Effector memory CD4-positive, alpha-beta T cell (primary cell): ENCODE measurements around the gene CYP2C18.
"Not testable (repeated sequence)": the region's sequence is repeated elsewhere in the genome, so short reads cannot be mapped to it uniquely, and the experiment has no call there.

Source experiments
- DNase-seq, 3 donors: peaks; one replicate each; pipeline ENCODE4 v3.0.0-alpha.2; 2020
- H3K27ac ChIP-seq: 2 replicates; pipeline ENCODE4 v1.7.0; 2013; ENCODE audit warnings: mild to moderate bottlenecking, low read length, moderate library complexity; ENCODE audit not compliant: insufficient read depth, poor library complexity, severe bottlenecking
- H3K27me3 ChIP-seq: replicated peaks from 2 replicates; pipeline ENCODE4 v1.7.0; 2013; ENCODE audit warnings: mild to moderate bottlenecking, low read length; ENCODE audit not compliant: insufficient read depth, control insufficient read depth, poor library complexity, severe bottlenecking
- H3K36me3 ChIP-seq: 2 replicates; pipeline ENCODE4 v1.7.0; 2013; ENCODE audit warnings: mild to moderate bottlenecking, low read length, moderate library complexity; ENCODE audit not compliant: control insufficient read depth, insufficient read depth
- H3K4me1 ChIP-seq: 2 replicates; pipeline ENCODE4 v1.7.0; 2013; ENCODE audit warnings: low read length, mild to moderate bottlenecking; ENCODE audit not compliant: control insufficient read depth, insufficient read depth, poor library complexity, severe bottlenecking
- H3K4me3 ChIP-seq: 2 replicates; pipeline ENCODE4 v1.7.0; 2013; ENCODE audit warnings: low read length, low read depth, mild to moderate bottlenecking; ENCODE audit not compliant: insufficient read depth, poor library complexity, severe bottlenecking
- H3K9me3 ChIP-seq: 2 replicates; pipeline ENCODE4 v1.7.0; 2013; ENCODE audit warnings: mild to moderate bottlenecking, low read length, moderate library complexity; ENCODE audit not compliant: control insufficient read depth

Gene CYP2C18

DNA sequence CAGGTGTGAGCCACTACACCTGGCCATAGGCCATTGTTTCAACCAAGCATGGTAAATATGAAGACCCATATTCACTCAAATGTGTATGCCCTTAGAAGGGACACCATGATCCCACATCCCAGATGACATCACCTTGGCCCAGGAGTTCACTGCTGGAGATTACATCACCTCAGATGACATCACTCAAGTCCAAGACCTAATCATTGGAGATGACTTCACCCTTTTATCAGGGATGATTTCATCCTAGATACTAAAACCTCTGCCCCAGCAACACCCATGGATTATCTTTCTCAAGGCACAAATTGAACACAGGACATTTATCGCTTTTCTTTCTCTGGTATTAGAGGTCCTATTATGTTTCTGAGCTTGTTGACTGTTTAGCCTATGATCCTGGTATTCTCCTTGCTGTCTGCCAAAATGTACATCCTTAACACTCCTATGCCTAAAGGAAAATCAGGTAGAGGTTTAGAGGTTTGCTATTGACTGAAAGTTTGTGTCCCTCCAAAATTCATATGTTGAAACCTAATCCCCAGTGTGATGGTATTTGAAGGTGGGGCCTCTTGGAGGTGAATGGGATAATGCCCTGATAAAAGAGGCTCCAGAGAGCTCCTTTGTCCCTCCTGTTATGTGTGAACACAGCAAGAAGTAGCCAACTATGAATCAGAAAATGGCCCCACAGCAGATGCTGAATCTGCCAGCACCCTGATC is 9.8 kb upstream of the CYP2C18 start:
- Histone ChIP-seq H3K4me3 (no peak overlapping the region), H3K4me1 (no peaks in the 10 kb centered on the region), H3K36me3 (no peaks in the 10 kb centered on the region), H3K9me3 (no peaks in the 10 kb centered on the region), H3K27me3 (no peaks in the 10 kb centered on the region), H3K27ac (no peak overlapping the region)
- no peak for DNase-seq

DNA sequence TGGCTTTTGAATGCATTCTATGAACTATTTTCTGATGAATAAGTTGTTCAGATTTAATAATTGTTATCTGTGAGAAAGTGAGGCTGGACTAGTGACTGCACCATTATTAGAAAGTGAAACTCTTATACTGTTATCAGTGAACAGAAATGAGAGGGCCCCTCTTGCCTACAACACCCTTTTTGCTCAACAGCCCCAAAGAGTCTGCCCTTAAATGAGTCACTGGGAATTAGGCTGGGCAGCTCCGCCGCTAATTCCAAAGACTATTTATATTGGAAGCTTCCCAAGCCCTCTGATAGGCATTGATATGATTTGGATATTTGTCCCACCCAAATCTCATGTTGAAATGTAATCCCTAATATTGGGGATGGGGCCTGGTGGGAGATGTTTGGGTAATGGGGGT is 7.0 kb upstream of the CYP2C18 start:
- H3K9me3 ChIP-seq, result no peaks in the 10 kb centered on the region
- H3K27ac ChIP-seq, result no peak overlapping the region
- no peak overlapping the region for H3K4me3 ChIP-seq
- no peaks in the 10 kb centered on the region for H3K4me1 ChIP-seq
- no peaks in the 10 kb centered on the region for H3K36me3 ChIP-seq
- H3K27me3 ChIP-seq, result no peaks in the 10 kb centered on the region
- DNase-seq, result no peak

DNA sequence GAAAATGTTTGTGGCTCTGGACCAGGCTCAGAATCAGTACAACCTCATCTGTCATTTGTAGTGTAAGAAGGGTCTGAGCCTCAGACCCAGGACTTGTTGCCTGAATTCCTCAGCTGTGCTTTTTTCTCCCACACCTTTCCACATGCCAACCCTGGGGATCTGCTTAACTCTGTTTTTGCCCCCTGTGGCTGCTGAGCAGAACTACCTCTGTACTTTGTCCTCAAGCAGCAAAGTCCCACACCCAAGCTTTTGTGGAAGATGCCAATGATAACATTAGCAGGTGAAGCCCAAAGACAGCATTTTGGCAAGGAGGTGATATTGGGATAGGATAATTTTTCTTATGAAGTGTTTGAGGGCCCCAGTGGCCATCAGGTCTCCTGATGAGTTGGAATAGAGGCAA is 5.8 kb upstream of the CYP2C18 start:
- no peak overlapping the region for H3K27ac ChIP-seq

DNA sequence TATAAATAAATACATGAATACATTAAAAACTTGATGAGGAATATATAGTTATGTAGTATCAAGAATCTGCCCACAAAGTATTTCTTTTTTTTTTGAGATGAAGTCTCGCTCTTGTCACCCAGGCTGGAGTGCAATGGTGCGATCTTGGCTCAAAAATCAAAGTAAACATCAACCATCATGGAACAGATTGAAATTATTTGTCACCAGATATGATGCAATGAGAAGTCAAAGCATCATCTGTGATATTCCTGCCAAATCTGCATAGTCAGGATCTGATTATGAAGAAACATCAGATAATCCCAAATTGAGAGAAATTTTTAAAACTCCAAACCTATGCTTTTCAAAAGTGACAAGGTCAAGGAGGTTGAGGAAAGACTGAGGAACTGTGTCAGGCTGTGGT is 5.1 kb upstream of the CYP2C18 start:
- H3K4me3 ChIP-seq, result no peak overlapping the region
- no peaks in the 10 kb centered on the region for H3K4me1 ChIP-seq
- no peaks in the 10 kb centered on the region for H3K36me3 ChIP-seq
- H3K27ac ChIP-seq, result no peak overlapping the region
- no peak for DNase-seq
- H3K9me3 ChIP-seq, result no peaks in the 10 kb centered on the region
- H3K27me3 ChIP-seq, result no peaks in the 10 kb centered on the region

More for the DNA sequence above, 5.8 kb upstream of the CYP2C18 start:
- Histone ChIP-seq H3K4me3 (no peak overlapping the region), H3K9me3 (no peaks in the 10 kb centered on the region), H3K4me1 (no peaks in the 10 kb centered on the region), H3K36me3 (no peaks in the 10 kb centered on the region), H3K27me3 (no peaks in the 10 kb centered on the region)
- no peak for DNase-seq

DNA sequence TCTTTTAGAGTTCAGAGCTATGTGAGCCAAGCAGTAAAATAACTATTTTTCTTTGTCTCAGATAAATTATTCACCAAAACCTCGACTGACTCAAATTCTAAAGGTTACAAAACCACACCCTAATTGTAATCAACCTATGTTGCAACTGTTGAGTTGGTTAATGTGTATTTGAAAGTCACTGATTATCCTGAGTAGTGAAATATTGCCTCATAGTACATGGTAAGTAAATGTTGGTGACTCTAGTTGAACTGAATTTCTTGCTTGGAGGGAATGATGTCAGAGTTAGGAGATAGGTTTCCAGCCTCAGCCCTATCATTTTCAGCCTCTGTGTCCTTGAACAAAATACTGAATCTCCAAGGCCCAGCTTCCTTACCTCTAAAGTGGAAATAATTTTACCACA is 3.0 kb upstream of the CYP2C18 start:
- no peaks in the 10 kb centered on the region for H3K9me3 ChIP-seq
- DNase-seq, result no peak
- no peaks in the 10 kb centered on the region for H3K4me1 ChIP-seq
- H3K27ac ChIP-seq, result no peak overlapping the region
- H3K4me3 ChIP-seq, result no peak overlapping the region
- H3K27me3 ChIP-seq, result no peaks in the 10 kb centered on the region
- no peaks in the 10 kb centered on the region for H3K36me3 ChIP-seq

DNA sequence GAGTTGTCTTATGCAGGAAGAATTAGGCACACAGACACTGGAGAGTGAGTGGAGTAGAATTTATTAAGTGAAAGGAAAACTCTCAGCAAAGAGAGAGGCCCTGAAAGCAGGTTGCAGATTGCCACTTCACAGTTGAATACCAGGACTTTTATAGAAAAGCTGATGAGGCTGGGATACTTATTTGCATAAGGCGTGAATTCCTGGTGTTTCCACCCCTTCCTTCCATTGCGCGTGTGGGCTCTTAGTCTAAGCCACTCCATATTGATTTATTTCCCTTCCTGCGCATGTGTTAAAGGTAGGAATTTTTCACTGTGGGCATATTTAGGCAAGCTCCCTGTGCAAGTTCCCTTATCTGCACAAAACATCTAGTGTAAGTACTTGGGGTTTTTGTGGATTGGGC is 893 bp upstream of the CYP2C18 start:
- H3K9me3 ChIP-seq, H3K27ac ChIP-seq, H3K27me3 ChIP-seq, H3K4me1 ChIP-seq, H3K36me3 ChIP-seq, H3K4me3 ChIP-seq, DNase-seq: not testable (repeated sequence)

DNA sequence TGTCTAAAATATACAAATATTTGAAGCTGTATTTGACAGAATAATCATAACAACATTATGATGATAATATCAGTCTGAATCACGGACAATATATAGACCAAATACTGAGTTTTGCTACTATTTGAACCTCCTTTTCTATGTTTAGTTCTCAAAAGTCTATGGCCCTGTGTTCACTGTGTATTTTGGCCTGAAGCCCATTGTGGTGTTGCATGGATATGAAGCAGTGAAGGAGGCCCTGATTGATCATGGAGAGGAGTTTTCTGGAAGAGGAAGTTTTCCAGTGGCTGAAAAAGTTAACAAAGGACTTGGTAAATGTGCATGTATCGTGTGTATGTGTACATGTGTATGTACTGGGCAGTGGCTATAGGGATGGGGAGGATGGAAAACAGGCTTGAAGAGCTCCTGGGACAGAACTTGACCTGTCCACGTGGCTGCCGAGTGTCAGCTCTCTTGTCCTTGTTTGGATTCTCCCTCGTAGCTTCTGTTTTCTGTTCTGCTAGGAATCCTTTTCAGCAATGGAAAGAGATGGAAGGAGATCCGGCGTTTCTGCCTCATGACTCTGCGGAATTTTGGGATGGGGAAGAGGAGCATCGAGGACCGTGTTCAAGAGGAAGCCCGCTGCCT is 4.2 kb downstream of the CYP2C18 start:
- Histone ChIP-seq H3K27me3 (no peaks in the 10 kb centered on the region), H3K9me3 (no peaks in the 10 kb centered on the region), H3K4me1 (no peaks in the 10 kb centered on the region), H3K36me3 (no peaks in the 10 kb centered on the region), H3K27ac (no peak overlapping the region), H3K4me3 (no peak overlapping the region)
- DNase-seq, result no peak

DNA sequence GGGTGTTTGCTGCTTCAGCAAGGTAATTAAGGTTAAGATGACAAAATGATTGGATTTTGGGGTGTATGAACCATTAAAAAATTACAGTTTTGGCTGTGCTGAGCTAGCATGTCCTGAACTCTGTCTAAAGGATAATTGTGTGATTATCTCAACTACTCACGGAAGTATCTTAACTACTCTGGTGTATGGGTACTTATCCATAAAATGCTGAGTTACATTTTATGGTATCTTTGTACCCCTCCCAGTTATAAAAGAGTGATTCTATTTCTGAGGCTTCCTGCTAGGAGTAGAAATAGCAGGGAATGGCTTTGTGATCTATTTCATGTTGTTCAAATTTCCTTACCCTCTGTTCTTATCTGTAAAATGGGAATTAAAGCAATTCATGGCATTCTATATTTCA is 22.6 kb downstream of the CYP2C18 start:
- no peaks in the 10 kb centered on the region for H3K27me3 ChIP-seq
- no peaks in the 10 kb centered on the region for H3K9me3 ChIP-seq
- no peak for DNase-seq
- no peak overlapping the region for H3K4me3 ChIP-seq
- no peaks in the 10 kb centered on the region for H3K36me3 ChIP-seq
- no peaks in the 10 kb centered on the region for H3K4me1 ChIP-seq
- no peak overlapping the region for H3K27ac ChIP-seq

DNA sequence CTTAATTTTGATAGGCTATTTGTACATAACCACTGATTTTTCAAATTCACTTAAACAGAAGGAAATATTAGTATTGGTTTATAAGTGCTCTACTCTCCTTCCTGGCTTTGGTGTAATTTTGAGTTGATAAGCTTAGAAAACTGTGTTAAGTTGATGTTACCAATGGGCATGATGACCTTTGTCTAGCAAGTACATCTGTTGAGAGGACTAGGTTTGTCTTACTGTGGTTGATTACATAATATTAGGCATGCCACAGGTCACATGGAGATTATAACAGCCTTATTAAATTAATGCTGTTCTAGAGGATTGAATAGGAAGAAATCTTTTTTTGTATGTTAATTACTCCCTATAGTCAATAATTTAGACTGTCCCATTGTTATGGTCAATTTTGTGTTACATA is 27.0 kb downstream of the CYP2C18 start:
- H3K4me1 ChIP-seq, result no peaks in the 10 kb centered on the region
- no peaks in the 10 kb centered on the region for H3K9me3 ChIP-seq
- H3K27ac ChIP-seq, result no peak overlapping the region
- no peak overlapping the region for H3K4me3 ChIP-seq
- no peaks in the 10 kb centered on the region for H3K36me3 ChIP-seq
- no peaks in the 10 kb centered on the region for H3K27me3 ChIP-seq
- DNase-seq, result no peak

DNA sequence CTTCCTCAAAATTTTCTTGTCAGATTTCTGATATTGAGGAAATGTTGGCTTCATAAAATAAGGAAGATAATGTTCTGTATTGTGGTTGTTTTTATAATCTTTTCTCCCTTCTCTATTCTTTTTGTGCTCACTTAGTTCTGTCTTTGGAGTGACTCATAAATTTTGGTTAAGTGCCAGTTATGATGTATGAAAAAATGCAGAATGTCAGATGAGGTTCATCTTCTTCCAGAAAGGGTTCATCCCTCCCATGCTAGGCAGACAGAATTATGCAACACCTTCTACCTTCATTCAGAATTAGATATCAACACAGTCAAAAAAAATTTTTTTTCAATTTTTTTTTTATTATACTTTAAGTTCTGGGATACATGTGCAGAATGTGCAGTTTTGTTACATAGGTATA is 42.3 kb downstream of the CYP2C18 start:
- Histone ChIP-seq H3K9me3 (no peaks in the 10 kb centered on the region), H3K27me3 (no peaks in the 10 kb centered on the region), H3K27ac (no peak overlapping the region), H3K36me3 (no peaks in the 10 kb centered on the region), H3K4me1 (no peaks in the 10 kb centered on the region), H3K4me3 (no peak overlapping the region)
- no peak for DNase-seq
